ENCODE measurements around the gene LHX4.

LHX4 gene

GRCh38 chr1:180261524-180262155 is 31.6 kb downstream of the LHX4 start:
- H3K27me3 ChIP-seq (ENCODE audit: control insufficient read depth, low read length), result no peaks in the 10 kb centered on the region
- H3K79me2 ChIP-seq (ENCODE audit: control insufficient read depth, low read length), result no peaks in the 10 kb centered on the region
- H3K27ac ChIP-seq (ENCODE audit: low read depth, low read length), result no peak overlapping the region
- H3F3A ChIP-seq (ENCODE audit: control insufficient read depth, insufficient read depth), result no peaks in the 10 kb centered on the region
- no peaks in the 10 kb centered on the region for H3K9me3 ChIP-seq (ENCODE audit: control insufficient read depth, insufficient read depth, low read length)
- no peaks in the 10 kb centered on the region for H3K9me2 ChIP-seq (replicated peaks; ENCODE audit: control insufficient read depth, low read length)
- TF ChIP-seq EZH2phosphoT487 (IDR thresholded peaks at IDR 0.05; ENCODE audit: borderline replicate concordance, low read length), result no peak
- no peak for TF ChIP-seq CTCF (IDR thresholded peaks at IDR 0.05; ENCODE audit: low read depth, low read length, poor library complexity, severe bottlenecking)
- no peak overlapping the region for H3K4me2 ChIP-seq (ENCODE audit: low read length)
- H3K4me3 ChIP-seq (ENCODE audit: low read length), result no peak overlapping the region
- no peaks in the 10 kb centered on the region for H3K36me3 ChIP-seq (ENCODE audit: control insufficient read depth, low read length)
- H4K20me1 ChIP-seq (ENCODE audit: control insufficient read depth, insufficient read depth, low read depth, low read length), result no peaks in the 10 kb centered on the region; the same call in 1 of the 2 replicates
- no peaks in the 10 kb centered on the region for H3K4me1 ChIP-seq (ENCODE audit: control insufficient read depth, low read length)

- no peaks in the 10 kb centered on the region for H3K9me2 ChIP-seq (replicated peaks; ENCODE audit: control insufficient read depth, low read length)
- H3K27ac ChIP-seq (ENCODE audit: low read depth, low read length), result no peak overlapping the region
- H3K36me3 ChIP-seq (ENCODE audit: control insufficient read depth, low read length), result no peaks in the 10 kb centered on the region
- H3F3A ChIP-seq (ENCODE audit: control insufficient read depth, insufficient read depth), result no peaks in the 10 kb centered on the region
- no peaks in the 10 kb centered on the region for H3K27me3 ChIP-seq (ENCODE audit: control insufficient read depth, low read length)
- no peaks in the 10 kb centered on the region for H4K20me1 ChIP-seq (ENCODE audit: control insufficient read depth, insufficient read depth, low read depth, low read length)
- no peaks in the 10 kb centered on the region for H3K9me3 ChIP-seq (ENCODE audit: control insufficient read depth, insufficient read depth, low read length)
- H3K4me1 ChIP-seq (ENCODE audit: control insufficient read depth, low read length), result no peaks in the 10 kb centered on the region
- no peaks in the 10 kb centered on the region for H3K79me2 ChIP-seq (ENCODE audit: control insufficient read depth, low read length)
- no peak for TF ChIP-seq EZH2phosphoT487 (IDR thresholded peaks at IDR 0.05; ENCODE audit: borderline replicate concordance, low read length)
- no peak for TF ChIP-seq CTCF (IDR thresholded peaks at IDR 0.05; ENCODE audit: low read depth, low read length, poor library complexity, severe bottlenecking)
- H3K4me3 ChIP-seq (ENCODE audit: low read length), result no peak overlapping the region
- no peak overlapping the region for H3K4me2 ChIP-seq (ENCODE audit: low read length)
Observed at GRCh38 chr1:180262628-180263488, 32.8 kb downstream of the LHX4 start.

- Histone ChIP-seq H3F3A (ENCODE audit: control insufficient read depth, insufficient read depth) (no peaks in the 10 kb centered on the region), H3K4me2 (ENCODE audit: low read length) (no peak overlapping the region), H3K36me3 (ENCODE audit: control insufficient read depth, low read length) (no peaks in the 10 kb centered on the region), H3K27me3 (ENCODE audit: control insufficient read depth, low read length) (no peaks in the 10 kb centered on the region), H3K79me2 (ENCODE audit: control insufficient read depth, low read length) (no peaks in the 10 kb centered on the region), H3K27ac (ENCODE audit: low read depth, low read length) (no peak overlapping the region), H3K4me1 (ENCODE audit: control insufficient read depth, low read length) (no peaks in the 10 kb centered on the region), H3K9me3 (ENCODE audit: control insufficient read depth, insufficient read depth, low read length) (no peaks in the 10 kb centered on the region), H3K4me3 (ENCODE audit: low read length) (no peak overlapping the region), H3K9me2 (replicated peaks; ENCODE audit: control insufficient read depth, low read length) (no peaks in the 10 kb centered on the region), H4K20me1 (ENCODE audit: control insufficient read depth, insufficient read depth, low read depth, low read length) (no peaks in the 10 kb centered on the region)
- TF ChIP-seq EZH2phosphoT487 (IDR thresholded peaks at IDR 0.05; ENCODE audit: borderline replicate concordance, low read length), result no peak
- TF ChIP-seq CTCF (IDR thresholded peaks at IDR 0.05; ENCODE audit: low read depth, low read length, poor library complexity, severe bottlenecking), result no peak
Observed at GRCh38 chr1:180264595-180264994, 34.5 kb downstream of the LHX4 start.

Measured in DOHH2 (cell line).